HepG2 (cell line): ENCODE data around the gene FASTK. TPM values are rescaled to one million over a fixed set of nuclear protein-coding genes. Genes with fewer than 3 reads are reported as not detected.

Experiments used
- DRAP1 ChIP-seq: IDR thresholded peaks from 2 replicates; pipeline ENCODE4 v1.6.1; 2016; ENCODE audit warnings: missing genetic modification reagents, missing compliant biosample characterization
- GPN1 ChIP-seq: sonication (generic); formaldehyde crosslinking; IDR thresholded peaks from 2 replicates; pipeline ENCODE4 v1.5.1; 2020; ENCODE audit warnings: missing genetic modification reagents, borderline replicate concordance
- KDM6A ChIP-seq: IDR thresholded peaks from 2 replicates; pipeline ENCODE4 v1.6.1; 2016; ENCODE audit warnings: low read depth
- KLF12 ChIP-seq: sonication (generic); formaldehyde crosslinking; IDR thresholded peaks from 2 replicates; pipeline ENCODE4 v1.4.0; 2020; ENCODE audit warnings: missing genetic modification reagents, borderline replicate concordance
- MEIS2 ChIP-seq: sonication (generic); formaldehyde crosslinking; IDR thresholded peaks from 2 replicates; pipeline ENCODE4 v1.9.0; 2021; ENCODE audit warnings: mild to moderate bottlenecking, missing genetic modification reagents
- MTF1 ChIP-seq: sonication (generic); formaldehyde crosslinking; IDR thresholded peaks from 2 replicates; pipeline ENCODE4 v1.5.0; 2020; ENCODE audit warnings: missing genetic modification reagents
- NR3C1 ChIP-seq: sonication (generic); formaldehyde crosslinking; IDR thresholded peaks from 2 replicates; pipeline ENCODE4 v1.4.0; 2020; ENCODE audit warnings: missing genetic modification reagents
- PCBP1 ChIP-seq: fragments of 200-400 bp; formaldehyde crosslinking; IDR thresholded peaks from 2 replicates; pipeline ENCODE4 v1.6.1; 2017; ENCODE audit warnings: mild to moderate bottlenecking, low read depth, low read length, borderline replicate concordance
- RBM22 ChIP-seq: fragments of 200-400 bp; formaldehyde crosslinking; optimal IDR thresholded peaks from 2 replicates; pipeline ENCODE3; 2017; ENCODE audit warnings: mild to moderate bottlenecking, low read length, moderate library complexity
- SMC3 ChIP-seq: IDR thresholded peaks from 2 replicates; pipeline ENCODE4 v1.6.1; 2011; ENCODE audit warnings: low read length, improper control_type of control experiment
- THYN1 ChIP-seq: sonication (generic); formaldehyde crosslinking; IDR thresholded peaks from 2 replicates; pipeline ENCODE4 v1.8.1; 2023; ENCODE audit warnings: low read depth, mild to moderate bottlenecking, moderate library complexity, missing genetic modification reagents, borderline replicate concordance
- YY1 ChIP-seq: IDR thresholded peaks from 2 replicates; pipeline ENCODE4 v1.6.1; 2011; ENCODE audit warnings: low read length, low read depth, moderate library complexity, mild to moderate bottlenecking; ENCODE audit not compliant: insufficient read depth, insufficient replicate concordance
- ZNF275 ChIP-seq: sonication (generic); formaldehyde crosslinking; IDR thresholded peaks from 2 replicates; pipeline ENCODE4 v1.8.0; 2022; ENCODE audit warnings: missing genetic modification reagents, mild to moderate bottlenecking, inconsistent platforms, borderline replicate concordance
- ZNF598 ChIP-seq: sonication (generic); formaldehyde crosslinking; IDR thresholded peaks from 2 replicates; pipeline ENCODE4 v1.5.1; 2020; ENCODE audit warnings: mild to moderate bottlenecking, missing genetic modification reagents, borderline replicate concordance
- ZNF615 ChIP-seq: sonication (generic); formaldehyde crosslinking; IDR thresholded peaks from 2 replicates; pipeline ENCODE4 v1.5.0; 2020; ENCODE audit warnings: mild to moderate bottlenecking, missing genetic modification reagents, borderline replicate concordance
- ZNF678 ChIP-seq: sonication (generic); formaldehyde crosslinking; IDR thresholded peaks from 2 replicates; pipeline ENCODE4 v1.4.0; 2020; ENCODE audit warnings: mild to moderate bottlenecking, missing genetic modification reagents
- polyA plus RNA-seq, 8 experiments: library from polyadenylated mRNA; depleted of rRNA in 3 of 8; stranded (reverse) in 7 of 8; unstranded in 1 of 8; fragments of >200 nt; fragmentation: Illumina TruSeq in 4 of 8; extraction: Trizol in 4 of 8; gene quantifications; 2 replicates each; pipeline versions ENCODE4 v1.2.1 to v1.2.3, GENCODE V29; 2011 to 2016; ENCODE audit warnings: low read depth in 4 of 8, missing spikeins in 1 of 8, mixed read lengths in 1 of 8; ENCODE audit not compliant: insufficient read depth in 1 of 8
- total RNA-seq, 5 experiments: library from RNA; depleted of rRNA; stranded (reverse); fragments of >200 nt; fragmentation: Illumina TruSeq; extraction: Trizol; gene quantifications; 2 replicates each; pipeline ENCODE4 v1.2.3, GENCODE V29; 2016; ENCODE audit warnings: low read depth in 1 of 5
- TF ChIP-seq, protein P1 (sequence below): sonication (generic); formaldehyde crosslinking; IDR thresholded peaks from 2 replicates; pipeline ENCODE4 v1.4.0; 2020; ENCODE audit warnings: missing genetic modification reagents
- TF ChIP-seq, protein P2 (sequence below): sonication (generic); formaldehyde crosslinking; IDR thresholded peaks from 2 replicates; pipeline ENCODE4 v1.4.0; 2020; ENCODE audit warnings: missing genetic modification reagents
- TF ChIP-seq, protein P3 (sequence below): sonication (generic); formaldehyde crosslinking; IDR thresholded peaks from 2 replicates; pipeline ENCODE4; 2020; ENCODE audit warnings: missing genetic modification reagents, mild to moderate bottlenecking, borderline replicate concordance
- TF ChIP-seq, protein P4 (sequence below): sonication (generic); formaldehyde crosslinking; IDR thresholded peaks from 2 replicates; pipeline ENCODE4 v1.5.1; 2020; ENCODE audit warnings: mild to moderate bottlenecking, moderate library complexity, missing genetic modification reagents

FASTK gene
- total and polyA plus RNA-seq, 2 of the 13 experiments (the other 11 are each of a cell fraction or from before 2014, with no cell fraction given): 52.9 to 55.7 TPM

DNA sequence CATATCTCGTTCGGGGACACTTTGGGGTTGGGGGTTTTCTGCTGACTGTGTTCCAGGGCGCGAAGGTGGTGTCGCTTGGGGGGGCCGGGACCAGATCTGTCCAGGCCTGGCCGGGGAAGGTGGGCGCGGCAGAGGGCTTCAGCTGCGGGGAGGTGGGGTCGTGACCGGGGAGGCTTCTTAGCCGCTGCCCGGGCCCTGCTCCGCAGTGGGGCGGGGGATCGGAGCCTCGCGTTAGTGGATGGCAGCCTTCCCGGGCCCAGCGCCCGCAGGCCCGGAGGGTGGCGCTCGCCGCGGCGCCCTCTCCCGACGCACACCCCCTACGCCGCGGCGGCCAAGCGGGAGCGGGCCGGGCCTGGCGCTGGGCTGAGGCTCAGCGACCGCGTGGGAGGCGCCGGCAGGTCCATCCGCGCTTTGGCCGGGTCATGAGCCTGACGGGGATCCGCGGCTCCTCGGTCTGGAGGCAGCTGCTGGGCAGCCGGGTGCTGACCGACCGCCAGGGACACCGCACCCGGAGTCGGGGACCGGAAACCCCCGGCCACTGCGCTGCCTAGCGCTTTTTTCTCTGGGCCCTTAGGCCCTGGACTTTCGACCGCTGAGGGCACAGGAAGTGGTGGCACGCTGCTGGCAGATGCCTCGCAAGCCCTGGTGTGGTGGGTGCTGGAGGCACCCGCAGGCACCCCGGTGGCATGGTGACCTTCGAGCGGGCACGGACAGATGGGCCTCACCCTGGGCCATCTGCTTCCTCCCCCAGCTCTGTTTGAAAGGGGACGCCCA, 6.8 kb upstream of the FASTK start (continued):
- TF ChIP-seq, protein P1, sequence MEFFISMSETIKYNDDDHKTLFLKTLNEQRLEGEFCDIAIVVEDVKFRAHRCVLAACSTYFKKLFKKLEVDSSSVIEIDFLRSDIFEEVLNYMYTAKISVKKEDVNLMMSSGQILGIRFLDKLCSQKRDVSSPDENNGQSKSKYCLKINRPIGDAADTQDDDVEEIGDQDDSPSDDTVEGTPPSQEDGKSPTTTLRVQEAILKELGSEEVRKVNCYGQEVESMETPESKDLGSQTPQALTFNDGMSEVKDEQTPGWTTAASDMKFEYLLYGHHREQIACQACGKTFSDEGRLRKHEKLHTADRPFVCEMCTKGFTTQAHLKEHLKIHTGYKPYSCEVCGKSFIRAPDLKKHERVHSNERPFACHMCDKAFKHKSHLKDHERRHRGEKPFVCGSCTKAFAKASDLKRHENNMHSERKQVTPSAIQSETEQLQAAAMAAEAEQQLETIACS (CRISPR knock-in tag): peak; percentile 30; the same call in 1 of the 2 replicates
- TF ChIP-seq PCBP1 (no peak), NR3C1 (no peak), YY1 (peak; percentile 38), MTF1 (CRISPR knock-in tag) (no peak), THYN1 (CRISPR knock-in tag) (no peak), ZNF678 (CRISPR knock-in tag) (no peak), KDM6A (CRISPR knock-in tag) (no peak), KLF12 (CRISPR knock-in tag) (no peak; the same call in 1 of the 2 replicates), DRAP1 (0 out of 2 replicates have a peak, but pooled peaks have one; percentile 28), ZNF615 (CRISPR knock-in tag) (no peak), ZNF598 (CRISPR knock-in tag) (no peak), GPN1 (CRISPR knock-in tag) (no peak), RBM22 (no peak), ZNF275 (CRISPR knock-in tag) (no peak), SMC3 (no peak), MEIS2 (peak; percentile 56; the same call in 1 of the 2 replicates)
- TF ChIP-seq, protein P2, sequence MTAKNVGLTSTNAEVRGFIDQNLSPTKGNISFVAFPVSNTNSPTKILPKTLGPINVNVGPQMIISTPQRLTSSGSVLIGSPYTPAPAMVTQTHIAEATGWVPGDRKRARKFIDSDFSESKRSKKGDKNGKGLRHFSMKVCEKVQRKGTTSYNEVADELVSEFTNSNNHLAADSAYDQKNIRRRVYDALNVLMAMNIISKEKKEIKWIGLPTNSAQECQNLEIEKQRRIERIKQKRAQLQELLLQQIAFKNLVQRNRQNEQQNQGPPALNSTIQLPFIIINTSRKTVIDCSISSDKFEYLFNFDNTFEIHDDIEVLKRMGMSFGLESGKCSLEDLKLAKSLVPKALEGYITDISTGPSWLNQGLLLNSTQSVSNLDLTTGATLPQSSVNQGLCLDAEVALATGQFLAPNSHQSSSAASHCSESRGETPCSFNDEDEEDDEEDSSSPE (CRISPR knock-in tag): no peak; the same call in 1 of the 2 replicates
- TF ChIP-seq, protein P3, sequence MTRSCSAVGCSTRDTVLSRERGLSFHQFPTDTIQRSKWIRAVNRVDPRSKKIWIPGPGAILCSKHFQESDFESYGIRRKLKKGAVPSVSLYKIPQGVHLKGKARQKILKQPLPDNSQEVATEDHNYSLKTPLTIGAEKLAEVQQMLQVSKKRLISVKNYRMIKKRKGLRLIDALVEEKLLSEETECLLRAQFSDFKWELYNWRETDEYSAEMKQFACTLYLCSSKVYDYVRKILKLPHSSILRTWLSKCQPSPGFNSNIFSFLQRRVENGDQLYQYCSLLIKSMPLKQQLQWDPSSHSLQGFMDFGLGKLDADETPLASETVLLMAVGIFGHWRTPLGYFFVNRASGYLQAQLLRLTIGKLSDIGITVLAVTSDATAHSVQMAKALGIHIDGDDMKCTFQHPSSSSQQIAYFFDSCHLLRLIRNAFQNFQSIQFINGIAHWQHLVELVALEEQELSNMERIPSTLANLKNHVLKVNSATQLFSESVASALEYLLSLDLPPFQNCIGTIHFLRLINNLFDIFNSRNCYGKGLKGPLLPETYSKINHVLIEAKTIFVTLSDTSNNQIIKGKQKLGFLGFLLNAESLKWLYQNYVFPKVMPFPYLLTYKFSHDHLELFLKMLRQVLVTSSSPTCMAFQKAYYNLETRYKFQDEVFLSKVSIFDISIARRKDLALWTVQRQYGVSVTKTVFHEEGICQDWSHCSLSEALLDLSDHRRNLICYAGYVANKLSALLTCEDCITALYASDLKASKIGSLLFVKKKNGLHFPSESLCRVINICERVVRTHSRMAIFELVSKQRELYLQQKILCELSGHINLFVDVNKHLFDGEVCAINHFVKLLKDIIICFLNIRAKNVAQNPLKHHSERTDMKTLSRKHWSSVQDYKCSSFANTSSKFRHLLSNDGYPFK (CRISPR knock-in tag): no peak
- TF ChIP-seq, protein P4, sequence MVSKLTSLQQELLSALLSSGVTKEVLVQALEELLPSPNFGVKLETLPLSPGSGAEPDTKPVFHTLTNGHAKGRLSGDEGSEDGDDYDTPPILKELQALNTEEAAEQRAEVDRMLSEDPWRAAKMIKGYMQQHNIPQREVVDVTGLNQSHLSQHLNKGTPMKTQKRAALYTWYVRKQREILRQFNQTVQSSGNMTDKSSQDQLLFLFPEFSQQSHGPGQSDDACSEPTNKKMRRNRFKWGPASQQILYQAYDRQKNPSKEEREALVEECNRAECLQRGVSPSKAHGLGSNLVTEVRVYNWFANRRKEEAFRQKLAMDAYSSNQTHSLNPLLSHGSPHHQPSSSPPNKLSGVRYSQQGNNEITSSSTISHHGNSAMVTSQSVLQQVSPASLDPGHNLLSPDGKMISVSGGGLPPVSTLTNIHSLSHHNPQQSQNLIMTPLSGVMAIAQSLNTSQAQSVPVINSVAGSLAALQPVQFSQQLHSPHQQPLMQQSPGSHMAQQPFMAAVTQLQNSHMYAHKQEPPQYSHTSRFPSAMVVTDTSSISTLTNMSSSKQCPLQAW (CRISPR knock-in tag): no peak
